ENCODE results near the gene PAK5. TPM values are rescaled to one million over a fixed set of nuclear protein-coding genes. Genes with fewer than 3 reads are reported as not detected.

PAK5 gene
- total and polyA plus RNA-seq, 2 donors (not counting 1 experiment from before 2014, with no cell fraction given) = not detected

GRCh38 chr20:9516234-9516871 lies 322.5 kb downstream of the PAK5 start:
- DNase-seq (ENCODE audit: low read depth in 2 of 2) = peak in 1 of 2 donors; percentile 17
- H4K20me1 ChIP-seq (ENCODE audit: control insufficient read depth, extremely low read depth, insufficient read depth, low read length) = no peaks in the 10 kb centered on the region
- no peaks in the 10 kb centered on the region for H3K9me3 ChIP-seq (ENCODE audit: control insufficient read depth, insufficient read depth, low read depth, low read length)
- H3K4me2 ChIP-seq (ENCODE audit: extremely low read depth, insufficient read depth, low read length) = peak overlapping the region; percentile 17
- H3K79me2 ChIP-seq (ENCODE audit: control insufficient read depth, insufficient read depth, low read length) = no peaks in the 10 kb centered on the region
- H3K36me3 ChIP-seq (ENCODE audit: control insufficient read depth, insufficient read depth, low read length) = no peaks in the 10 kb centered on the region
- no peak overlapping the region for H2AFZ ChIP-seq (ENCODE audit: low read length)
- H3K27ac ChIP-seq (ENCODE audit: insufficient read depth, low read length) = no peak overlapping the region
- no peak overlapping the region for H3K9ac ChIP-seq (ENCODE audit: insufficient read depth, low read length)
- no peaks in the 10 kb centered on the region for H3K4me1 ChIP-seq (ENCODE audit: control insufficient read depth, extremely low read depth, insufficient read depth, low read length)
- peaks cover 34% of the 10 kb centered on the region for H3K27me3 ChIP-seq (ENCODE audit: control insufficient read depth, insufficient read depth, low read length)
- TF ChIP-seq, protein P1, sequence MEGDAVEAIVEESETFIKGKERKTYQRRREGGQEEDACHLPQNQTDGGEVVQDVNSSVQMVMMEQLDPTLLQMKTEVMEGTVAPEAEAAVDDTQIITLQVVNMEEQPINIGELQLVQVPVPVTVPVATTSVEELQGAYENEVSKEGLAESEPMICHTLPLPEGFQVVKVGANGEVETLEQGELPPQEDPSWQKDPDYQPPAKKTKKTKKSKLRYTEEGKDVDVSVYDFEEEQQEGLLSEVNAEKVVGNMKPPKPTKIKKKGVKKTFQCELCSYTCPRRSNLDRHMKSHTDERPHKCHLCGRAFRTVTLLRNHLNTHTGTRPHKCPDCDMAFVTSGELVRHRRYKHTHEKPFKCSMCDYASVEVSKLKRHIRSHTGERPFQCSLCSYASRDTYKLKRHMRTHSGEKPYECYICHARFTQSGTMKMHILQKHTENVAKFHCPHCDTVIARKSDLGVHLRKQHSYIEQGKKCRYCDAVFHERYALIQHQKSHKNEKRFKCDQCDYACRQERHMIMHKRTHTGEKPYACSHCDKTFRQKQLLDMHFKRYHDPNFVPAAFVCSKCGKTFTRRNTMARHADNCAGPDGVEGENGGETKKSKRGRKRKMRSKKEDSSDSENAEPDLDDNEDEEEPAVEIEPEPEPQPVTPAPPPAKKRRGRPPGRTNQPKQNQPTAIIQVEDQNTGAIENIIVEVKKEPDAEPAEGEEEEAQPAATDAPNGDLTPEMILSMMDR (conservative IDR thresholded peaks at IDR 0.05 in 1 of 2, IDR thresholded peaks at IDR 0.05 in 1 of 2; ENCODE audit: low read depth in 1 of 2, low read length in 2 of 2) = no peak
- no peak for TF ChIP-seq EZH2 (IDR thresholded peaks at IDR 0.05; ENCODE audit: low read length, missing control alignments)
- H3K4me3 ChIP-seq (replicated peaks in 1 of 4; ENCODE audit: control extremely low read depth in 1 of 4, insufficient read depth in 1 of 4, low read depth in 3 of 4, low read length in 4 of 4) = peak overlapping the region in 1 of 4 experiments; percentile 1

GRCh38 chr20:9515741-9516233 lies 323.1 kb downstream of the PAK5 start:
- H3K27ac ChIP-seq (ENCODE audit: insufficient read depth, low read length) = no peak overlapping the region
- no peaks in the 10 kb centered on the region for H3K36me3 ChIP-seq (ENCODE audit: control insufficient read depth, insufficient read depth, low read length)
- H3K79me2 ChIP-seq (ENCODE audit: control insufficient read depth, insufficient read depth, low read length) = no peaks in the 10 kb centered on the region
- H3K4me1 ChIP-seq (ENCODE audit: control insufficient read depth, extremely low read depth, insufficient read depth, low read length) = no peaks in the 10 kb centered on the region
- TF ChIP-seq EZH2 (IDR thresholded peaks at IDR 0.05; ENCODE audit: low read length, missing control alignments) = peak; percentile 44
- TF ChIP-seq, protein P1 (conservative IDR thresholded peaks at IDR 0.05 in 1 of 2, IDR thresholded peaks at IDR 0.05 in 1 of 2; ENCODE audit: low read depth in 1 of 2, low read length in 2 of 2) = no peak
- no peak overlapping the region for H3K9ac ChIP-seq (ENCODE audit: insufficient read depth, low read length)
- no peaks in the 10 kb centered on the region for H3K9me3 ChIP-seq (ENCODE audit: control insufficient read depth, insufficient read depth, low read depth, low read length)
- peaks cover 34% of the 10 kb centered on the region for H3K27me3 ChIP-seq (ENCODE audit: control insufficient read depth, insufficient read depth, low read length)
- H4K20me1 ChIP-seq (ENCODE audit: control insufficient read depth, extremely low read depth, insufficient read depth, low read length) = no peaks in the 10 kb centered on the region
- peak overlapping the region in 2 of 4 experiments; percentile 1 to 23 for H3K4me3 ChIP-seq (replicated peaks in 1 of 4; ENCODE audit: control extremely low read depth in 1 of 4, insufficient read depth in 1 of 4, low read depth in 3 of 4, low read length in 4 of 4)
- no peak for DNase-seq (ENCODE audit: low read depth in 2 of 2)
- H3K4me2 ChIP-seq (ENCODE audit: extremely low read depth, insufficient read depth, low read length) = peak overlapping the region; percentile 17
- H2AFZ ChIP-seq (ENCODE audit: low read length) = no peak overlapping the region

- H3K36me3 ChIP-seq (ENCODE audit: control insufficient read depth, insufficient read depth, low read length) = no peaks in the 10 kb centered on the region
- no peaks in the 10 kb centered on the region for H3K79me2 ChIP-seq (ENCODE audit: control insufficient read depth, insufficient read depth, low read length)
- no peaks in the 10 kb centered on the region for H3K9me3 ChIP-seq (ENCODE audit: control insufficient read depth, insufficient read depth, low read depth, low read length)
- peaks cover 34% of the 10 kb centered on the region for H3K27me3 ChIP-seq (ENCODE audit: control insufficient read depth, insufficient read depth, low read length)
- H3K4me2 ChIP-seq (ENCODE audit: extremely low read depth, insufficient read depth, low read length) = peak overlapping the region; percentile 61
- peak overlapping the region in 1 of 4 experiments; percentile 35 for H3K4me3 ChIP-seq (replicated peaks in 1 of 4; ENCODE audit: control extremely low read depth in 1 of 4, insufficient read depth in 1 of 4, low read depth in 3 of 4, low read length in 4 of 4)
- no peak for DNase-seq (ENCODE audit: low read depth in 2 of 2)
- TF ChIP-seq, protein P1 (conservative IDR thresholded peaks at IDR 0.05 in 1 of 2, IDR thresholded peaks at IDR 0.05 in 1 of 2; ENCODE audit: low read depth in 1 of 2, low read length in 2 of 2) = no peak
- TF ChIP-seq EZH2 (IDR thresholded peaks at IDR 0.05; ENCODE audit: low read length, missing control alignments) = no peak
- no peaks in the 10 kb centered on the region for H4K20me1 ChIP-seq (ENCODE audit: control insufficient read depth, extremely low read depth, insufficient read depth, low read length)
- no peak overlapping the region for H3K9ac ChIP-seq (ENCODE audit: insufficient read depth, low read length)
- H3K4me1 ChIP-seq (ENCODE audit: control insufficient read depth, extremely low read depth, insufficient read depth, low read length) = no peaks in the 10 kb centered on the region
- H3K27ac ChIP-seq (ENCODE audit: insufficient read depth, low read length) = no peak overlapping the region
- H2AFZ ChIP-seq (ENCODE audit: low read length) = no peak overlapping the region
Observed at GRCh38 chr20:9515214-9515585, 323.7 kb downstream of the PAK5 start.
